ENCODE data around the gene CLCA1.
A peak's percentile ranks its signal among the peaks of the same experiment; 100 is the strongest.

Gene CLCA1

GRCh38 chr1:86466109-86466844 is 2.5 kb upstream of the CLCA1 start:
- FAIRE-seq, result no peak
- no peak for DNase-seq (ENCODE audit: insufficient read length)
- TF ChIP-seq POLR2AphosphoS5 (IDR thresholded peaks at IDR 0.05; ENCODE audit: low read depth, low read length), result no peak
- TF ChIP-seq TAF1 (IDR thresholded peaks at IDR 0.05; ENCODE audit: borderline replicate concordance, low read depth, low read length), result no peak
- TF ChIP-seq POLR2A (IDR thresholded peaks at IDR 0.05; ENCODE audit: low read depth, low read length), result no peak

DNA sequence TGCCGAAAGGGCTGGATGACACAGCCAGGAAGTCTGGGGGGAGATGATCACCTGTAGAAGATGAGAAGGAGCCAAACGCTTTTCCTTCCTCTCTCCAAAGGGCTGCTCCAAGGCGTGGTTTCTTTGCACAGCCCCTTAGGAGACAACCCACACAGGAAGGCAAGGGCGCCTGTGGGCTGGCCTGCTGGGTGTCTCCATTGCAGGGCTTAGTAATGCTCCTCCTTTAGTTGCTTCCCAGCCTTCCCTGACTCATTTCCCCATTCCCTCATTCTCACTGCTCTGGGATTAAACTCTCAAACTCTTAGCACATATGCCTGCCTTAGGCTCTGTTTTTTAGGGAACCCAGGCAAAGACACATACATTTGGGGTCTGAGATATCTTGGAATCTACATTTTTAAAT is 1.7 kb upstream of the CLCA1 start:
- FAIRE-seq (no peak), DNase-seq (ENCODE audit: insufficient read length) (no peak)
- TF ChIP-seq TAF1 (IDR thresholded peaks at IDR 0.05; ENCODE audit: borderline replicate concordance, low read depth, low read length), result no peak
- no peak for TF ChIP-seq POLR2A (IDR thresholded peaks at IDR 0.05; ENCODE audit: low read depth, low read length)
- no peak for TF ChIP-seq POLR2AphosphoS5 (IDR thresholded peaks at IDR 0.05; ENCODE audit: low read depth, low read length)

DNA sequence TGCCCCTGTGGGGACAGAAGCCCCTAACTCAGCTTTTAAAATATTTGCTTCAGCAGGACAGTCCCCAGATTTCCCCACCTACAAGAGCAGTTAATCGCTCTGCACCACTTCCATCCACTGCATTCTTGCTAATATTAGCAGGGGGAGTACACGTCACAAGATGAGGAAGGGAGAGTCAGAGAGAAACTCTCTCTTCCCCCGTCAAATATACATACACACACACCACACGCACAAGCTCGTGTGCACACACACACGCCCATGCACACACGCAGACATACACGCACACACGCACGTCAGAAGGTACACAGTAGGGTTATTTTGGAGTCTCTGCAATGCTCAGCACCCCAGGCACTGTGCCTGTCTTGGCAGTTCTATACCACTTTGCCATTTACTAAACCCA is 2.1 kb downstream of the CLCA1 start:
- peak; percentile 91 for FAIRE-seq
- no peak for DNase-seq (ENCODE audit: insufficient read length)
- TF ChIP-seq POLR2AphosphoS5 (IDR thresholded peaks at IDR 0.05; ENCODE audit: low read depth, low read length), result no peak
- no peak for TF ChIP-seq POLR2A (IDR thresholded peaks at IDR 0.05; ENCODE audit: low read depth, low read length)
- TF ChIP-seq TAF1 (IDR thresholded peaks at IDR 0.05; ENCODE audit: borderline replicate concordance, low read depth, low read length), result no peak

GRCh38 chr1:86471291-86471690 is 2.6 kb downstream of the CLCA1 start:
- no peak for TF ChIP-seq POLR2A (IDR thresholded peaks at IDR 0.05; ENCODE audit: low read depth, low read length)
- TF ChIP-seq TAF1 (IDR thresholded peaks at IDR 0.05; ENCODE audit: borderline replicate concordance, low read depth, low read length), result no peak
- no peak for TF ChIP-seq POLR2AphosphoS5 (IDR thresholded peaks at IDR 0.05; ENCODE audit: low read depth, low read length)
- FAIRE-seq (no peak), DNase-seq (ENCODE audit: insufficient read length) (no peak)

DNA sequence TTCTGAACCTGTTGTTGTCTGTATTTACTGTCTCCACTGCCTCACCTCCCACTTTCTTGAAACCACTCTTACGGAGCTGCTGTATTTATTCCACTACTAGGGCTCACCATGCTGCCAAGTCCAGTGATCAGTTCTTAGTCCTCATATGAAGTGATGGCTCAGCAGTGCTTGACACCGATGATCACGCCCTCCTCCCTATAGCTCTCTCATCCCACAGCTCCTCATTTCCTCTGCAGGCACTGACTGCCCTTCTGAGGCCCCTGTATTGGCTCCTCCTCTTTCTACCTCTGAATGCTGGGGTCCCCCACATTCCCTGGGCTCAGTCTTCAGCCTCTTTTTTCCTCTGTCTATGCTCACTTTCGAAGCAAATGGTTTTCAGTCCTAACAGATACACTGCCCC is 3.4 kb downstream of the CLCA1 start:
- DNase-seq (ENCODE audit: insufficient read length) (no peak), FAIRE-seq (peak; percentile 51)
- TF ChIP-seq TAF1 (IDR thresholded peaks at IDR 0.05; ENCODE audit: borderline replicate concordance, low read depth, low read length) (no peak), POLR2AphosphoS5 (IDR thresholded peaks at IDR 0.05; ENCODE audit: low read depth, low read length) (no peak), POLR2A (IDR thresholded peaks at IDR 0.05; ENCODE audit: low read depth, low read length) (no peak)

DNA sequence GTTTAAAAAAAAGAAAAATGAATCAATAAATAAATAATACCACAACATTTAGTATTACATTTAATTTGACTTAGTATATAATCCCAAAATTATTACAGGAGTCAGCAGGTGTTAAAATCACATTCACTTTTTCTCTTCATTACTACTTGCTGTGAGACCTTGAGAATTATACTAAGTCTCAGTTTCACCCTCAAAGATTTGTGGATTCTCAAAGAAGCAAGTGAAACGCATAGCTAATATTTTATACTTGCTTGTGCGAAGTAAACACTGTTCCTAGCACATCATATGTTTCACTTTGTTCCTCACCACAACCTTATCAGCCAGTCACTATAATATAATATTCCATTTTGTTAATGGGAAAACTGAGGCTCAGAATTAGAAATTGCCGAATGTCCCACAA is 4.0 kb downstream of the CLCA1 start:
- TF ChIP-seq TAF1 (IDR thresholded peaks at IDR 0.05; ENCODE audit: borderline replicate concordance, low read depth, low read length), result no peak
- no peak for TF ChIP-seq POLR2A (IDR thresholded peaks at IDR 0.05; ENCODE audit: low read depth, low read length)
- TF ChIP-seq POLR2AphosphoS5 (IDR thresholded peaks at IDR 0.05; ENCODE audit: low read depth, low read length), result no peak
- no peak for FAIRE-seq
- DNase-seq (ENCODE audit: insufficient read length), result no peak

DNA sequence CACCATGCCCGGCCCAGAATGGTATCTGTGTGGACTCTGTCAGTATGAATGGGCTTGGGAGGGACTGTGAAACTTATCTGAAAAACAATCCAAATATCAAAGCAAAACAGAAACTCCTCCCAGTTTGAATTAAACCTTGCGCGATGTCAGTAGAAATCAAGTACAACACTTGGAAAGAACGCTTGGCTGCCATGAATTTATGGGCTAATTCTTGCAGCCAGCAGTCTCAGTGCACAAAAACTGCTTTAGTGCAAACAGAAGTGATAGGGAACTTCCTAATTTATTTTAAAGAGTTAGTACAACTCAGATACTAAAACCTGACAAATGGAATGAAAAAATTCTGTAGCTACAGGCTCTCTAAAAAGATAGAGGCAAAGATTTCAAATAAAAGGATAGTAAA is 8.5 kb downstream of the CLCA1 start:
- no peak for DNase-seq (ENCODE audit: insufficient read length)
- TF ChIP-seq TAF1 (IDR thresholded peaks at IDR 0.05; ENCODE audit: borderline replicate concordance, low read depth, low read length) (no peak), POLR2A (IDR thresholded peaks at IDR 0.05; ENCODE audit: low read depth, low read length) (no peak), POLR2AphosphoS5 (IDR thresholded peaks at IDR 0.05; ENCODE audit: low read depth, low read length) (no peak)
- no peak for FAIRE-seq

- FAIRE-seq, result no peak
- TF ChIP-seq TAF1 (IDR thresholded peaks at IDR 0.05; ENCODE audit: borderline replicate concordance, low read depth, low read length) (no peak), POLR2AphosphoS5 (IDR thresholded peaks at IDR 0.05; ENCODE audit: low read depth, low read length) (no peak), POLR2A (IDR thresholded peaks at IDR 0.05; ENCODE audit: low read depth, low read length) (no peak)
- no peak for DNase-seq (ENCODE audit: insufficient read length)
Measured at GRCh38 chr1:86477682-86478081, 9.0 kb downstream of the CLCA1 start.

GRCh38 chr1:86478416-86479156 is 9.9 kb downstream of the CLCA1 start:
- no peak for DNase-seq (ENCODE audit: insufficient read length)
- no peak for FAIRE-seq
- TF ChIP-seq POLR2AphosphoS5 (IDR thresholded peaks at IDR 0.05; ENCODE audit: low read depth, low read length) (no peak), TAF1 (IDR thresholded peaks at IDR 0.05; ENCODE audit: borderline replicate concordance, low read depth, low read length) (no peak), POLR2A (IDR thresholded peaks at IDR 0.05; ENCODE audit: low read depth, low read length) (no peak)

DNA sequence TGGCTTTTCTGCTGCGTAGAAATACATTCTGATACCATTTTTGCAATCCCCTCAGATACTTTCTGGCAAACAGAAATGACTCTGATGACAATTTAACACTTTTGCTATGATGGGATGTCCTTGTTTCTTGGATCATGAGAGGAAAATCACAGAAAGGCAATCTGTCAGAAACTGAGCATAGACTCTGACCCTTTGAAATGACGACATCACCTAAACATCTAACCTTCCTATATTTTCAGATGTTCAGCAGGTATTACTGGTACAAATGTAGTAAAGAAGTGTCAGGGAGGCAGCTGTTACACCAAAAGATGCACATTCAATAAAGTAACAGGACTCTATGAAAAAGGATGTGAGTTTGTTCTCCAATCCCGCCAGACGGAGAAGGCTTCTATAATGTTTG is 13.2 kb downstream of the CLCA1 start:
- no peak for FAIRE-seq
- TF ChIP-seq POLR2AphosphoS5 (IDR thresholded peaks at IDR 0.05; ENCODE audit: low read depth, low read length), result no peak

DNA sequence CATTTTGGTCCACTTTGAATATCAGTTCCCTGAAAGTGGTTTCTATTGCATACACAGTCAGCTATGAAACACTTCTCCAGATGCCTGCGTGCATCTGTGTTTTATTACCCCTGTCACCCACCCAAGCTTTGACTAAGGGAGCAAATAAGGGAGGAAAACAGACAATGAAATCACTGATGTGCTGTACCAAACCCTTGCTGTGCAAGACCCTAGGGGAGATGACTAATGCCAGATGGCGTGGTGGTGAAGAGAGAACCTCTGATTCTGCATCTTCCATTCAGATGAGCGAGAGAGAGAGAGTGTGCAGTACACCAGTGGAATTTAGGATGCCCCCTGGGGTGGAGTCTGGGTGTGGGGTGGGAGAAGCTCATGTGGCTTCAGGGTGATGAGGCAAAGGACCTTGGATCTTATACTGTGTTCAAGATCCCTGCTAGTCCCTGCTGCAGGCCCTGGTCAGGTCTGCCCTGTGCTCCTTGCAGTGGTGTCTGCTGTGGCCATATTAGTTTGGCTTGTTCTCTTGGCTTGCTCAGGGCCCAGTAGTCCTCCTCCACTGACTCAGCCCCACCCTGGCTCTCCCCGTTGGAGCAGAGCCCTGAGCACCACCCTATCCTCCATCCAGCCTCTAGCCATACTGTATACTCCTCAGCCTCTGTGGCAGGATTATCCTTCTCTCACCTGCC is 18.5 kb downstream of the CLCA1 start:
- TF ChIP-seq POLR2A (IDR thresholded peaks at IDR 0.05; ENCODE audit: low read depth, low read length) (no peak), TAF1 (IDR thresholded peaks at IDR 0.05; ENCODE audit: borderline replicate concordance, low read depth, low read length) (no peak), POLR2AphosphoS5 (IDR thresholded peaks at IDR 0.05; ENCODE audit: low read depth, low read length) (no peak)
- DNase-seq (ENCODE audit: insufficient read length), result no peak
- FAIRE-seq, result no peak

More for the DNA sequence above, 13.2 kb downstream of the CLCA1 start:
- DNase-seq (ENCODE audit: insufficient read length), result no peak

DNA sequence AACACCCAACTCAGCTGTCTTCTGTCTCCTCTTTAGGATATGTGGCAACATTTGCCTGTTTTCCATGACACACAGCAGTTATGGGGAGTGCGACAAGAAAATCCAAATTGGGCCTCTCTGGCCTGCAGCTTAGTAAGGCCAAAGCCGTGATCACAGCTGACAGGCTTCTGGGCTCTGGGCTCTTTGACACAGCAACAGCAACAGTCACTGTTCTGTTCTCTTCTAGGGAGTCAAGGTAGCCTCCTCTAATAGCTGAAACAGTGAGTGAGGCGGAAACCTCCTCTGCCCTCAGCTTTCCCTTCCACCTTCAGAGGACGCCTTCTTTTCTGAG is 19.0 kb downstream of the CLCA1 start:
- no peak for TF ChIP-seq TAF1 (IDR thresholded peaks at IDR 0.05; ENCODE audit: borderline replicate concordance, low read depth, low read length)
- TF ChIP-seq POLR2A (IDR thresholded peaks at IDR 0.05; ENCODE audit: low read depth, low read length), result no peak
- no peak for TF ChIP-seq POLR2AphosphoS5 (IDR thresholded peaks at IDR 0.05; ENCODE audit: low read depth, low read length)
- no peak for DNase-seq (ENCODE audit: insufficient read length)
- FAIRE-seq, result no peak

All from GM12892 (cell line).